ENCODE results near the gene CHI3L2. TPM values are rescaled to one million over a fixed set of nuclear protein-coding genes. Genes with fewer than 3 reads are reported as not detected.

Gene CHI3L2
- total and polyA plus RNA-seq, 9 of the 15 experiments (the other 6 are each of a cell fraction or from before 2014, with no cell fraction given) = 0.07 to 0.27 (median 0.15) TPM; not detected in 6

DNA sequence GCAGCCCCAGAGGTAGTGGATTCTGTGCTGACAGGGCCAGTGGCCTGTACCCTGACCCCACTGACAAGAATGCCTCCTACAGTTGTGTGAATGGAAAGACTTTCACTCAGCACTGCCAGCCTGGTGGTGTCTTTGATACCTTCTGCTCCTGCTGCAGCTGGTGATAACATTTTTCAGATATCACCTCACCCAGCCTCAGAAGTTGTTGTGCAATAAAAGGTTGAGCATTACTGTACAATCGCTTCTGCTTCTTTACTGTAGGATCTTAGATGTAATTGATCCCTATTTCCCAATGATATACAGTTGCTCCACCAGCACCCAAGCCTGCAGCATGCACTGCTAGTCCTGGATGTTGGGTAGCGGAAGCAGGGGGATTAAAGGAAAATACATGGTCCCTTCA lies 58.4 kb downstream of the CHI3L2 start:
- no peak for ATAC-seq
- Histone ChIP-seq H3K4me3 (no peak overlapping the region), H3K9ac (ENCODE audit: insufficient read depth in 1 of 2, low read depth in 2 of 2, low read length in 2 of 2) (no peak overlapping the region), H3K27me3 (ENCODE audit: control insufficient read depth in 2 of 2, insufficient read depth in 2 of 2, low read length in 2 of 2) (peaks cover 4 to 5% of the 10 kb centered on the region in 2 experiments; a peak in 2 of 5 replicates), H3K79me2 (ENCODE audit: control insufficient read depth, insufficient read depth, low read length) (no peaks in the 10 kb centered on the region), H3K9me1 (ENCODE audit: control insufficient read depth, insufficient read depth, low read length) (no peaks in the 10 kb centered on the region), H3K9me3 (replicated peaks; ENCODE audit: control insufficient read depth, insufficient read depth, low read depth, low read length) (no peaks in the 10 kb centered on the region; the same call in 1 of the 2 replicates), H3K27ac (ENCODE audit: extremely low read depth, low read depth, low read length) (no peak overlapping the region), H2AFZ (ENCODE audit: low read depth, low read length) (no peak overlapping the region), H4K20me1 (replicated peaks; ENCODE audit: control insufficient read depth, insufficient read depth, low read length) (no peaks in the 10 kb centered on the region), H3K4me1 (replicated peaks in 1 of 2; ENCODE audit: control insufficient read depth in 2 of 2, insufficient read depth in 2 of 2, low read length in 2 of 2) (no peaks in the 10 kb centered on the region), H3K36me3 (ENCODE audit: control insufficient read depth, insufficient read depth, low read length) (no peaks in the 10 kb centered on the region), H3K4me2 (ENCODE audit: insufficient read depth, low read length) (no peak overlapping the region)
- no peak for DNase-seq (ENCODE audit: extremely low read depth in 1 of 4, low spot score in 3 of 4)
- 0% methylated on average over 2 of the region's 2 CpGs for WGBS (ENCODE audit: insufficient coverage, low coverage, missing lambda C conversion rate)
- no peak for FAIRE-seq
- in situ Hi-C loops (cut with MboI) = no loop called here
- no TSS peak for BruUV-seq (replicated peaks)
- ChIA-PET CTCF (ENCODE audit: low intra/inter-chr PET ratio) (no interaction called here), POLR2A (interaction anchor here (0.7 kb wide), 1 partner anchor 32 kb away, joined by 3 read pairs; no protein-coding TSS in a partner anchor)
- intact Hi-C loops (cut with micrococcal nuclease) = no loop called here
- TF ChIP-seq CEBPB (tag; IDR thresholded peaks at IDR 0.05) (peak; percentile 78), CBFA2T3 (IDR thresholded peaks at IDR 0.05) (peak; percentile 37; the same call in 1 of the 2 replicates), CEBPG (CRISPR knock-in tag; IDR thresholded peaks at IDR 0.05) (no peak), CEBPG (tag; conservative IDR thresholded peaks at IDR 0.05 in 1 of 2, IDR thresholded peaks at IDR 0.05 in 1 of 2) (0 out of 4 replicates have a peak, but pooled peaks have one; percentile 18 to 31), SMARCE1 (IDR thresholded peaks at IDR 0.05) (no peak), TEAD4 (IDR thresholded peaks at IDR 0.05; ENCODE audit: low read length) (peak; percentile 21; the same call in 1 of the 2 replicates), TEAD4 (CRISPR knock-in tag; IDR thresholded peaks at IDR 0.05; ENCODE audit: borderline replicate concordance) (no peak)
- TF ChIP-seq, protein P1, sequence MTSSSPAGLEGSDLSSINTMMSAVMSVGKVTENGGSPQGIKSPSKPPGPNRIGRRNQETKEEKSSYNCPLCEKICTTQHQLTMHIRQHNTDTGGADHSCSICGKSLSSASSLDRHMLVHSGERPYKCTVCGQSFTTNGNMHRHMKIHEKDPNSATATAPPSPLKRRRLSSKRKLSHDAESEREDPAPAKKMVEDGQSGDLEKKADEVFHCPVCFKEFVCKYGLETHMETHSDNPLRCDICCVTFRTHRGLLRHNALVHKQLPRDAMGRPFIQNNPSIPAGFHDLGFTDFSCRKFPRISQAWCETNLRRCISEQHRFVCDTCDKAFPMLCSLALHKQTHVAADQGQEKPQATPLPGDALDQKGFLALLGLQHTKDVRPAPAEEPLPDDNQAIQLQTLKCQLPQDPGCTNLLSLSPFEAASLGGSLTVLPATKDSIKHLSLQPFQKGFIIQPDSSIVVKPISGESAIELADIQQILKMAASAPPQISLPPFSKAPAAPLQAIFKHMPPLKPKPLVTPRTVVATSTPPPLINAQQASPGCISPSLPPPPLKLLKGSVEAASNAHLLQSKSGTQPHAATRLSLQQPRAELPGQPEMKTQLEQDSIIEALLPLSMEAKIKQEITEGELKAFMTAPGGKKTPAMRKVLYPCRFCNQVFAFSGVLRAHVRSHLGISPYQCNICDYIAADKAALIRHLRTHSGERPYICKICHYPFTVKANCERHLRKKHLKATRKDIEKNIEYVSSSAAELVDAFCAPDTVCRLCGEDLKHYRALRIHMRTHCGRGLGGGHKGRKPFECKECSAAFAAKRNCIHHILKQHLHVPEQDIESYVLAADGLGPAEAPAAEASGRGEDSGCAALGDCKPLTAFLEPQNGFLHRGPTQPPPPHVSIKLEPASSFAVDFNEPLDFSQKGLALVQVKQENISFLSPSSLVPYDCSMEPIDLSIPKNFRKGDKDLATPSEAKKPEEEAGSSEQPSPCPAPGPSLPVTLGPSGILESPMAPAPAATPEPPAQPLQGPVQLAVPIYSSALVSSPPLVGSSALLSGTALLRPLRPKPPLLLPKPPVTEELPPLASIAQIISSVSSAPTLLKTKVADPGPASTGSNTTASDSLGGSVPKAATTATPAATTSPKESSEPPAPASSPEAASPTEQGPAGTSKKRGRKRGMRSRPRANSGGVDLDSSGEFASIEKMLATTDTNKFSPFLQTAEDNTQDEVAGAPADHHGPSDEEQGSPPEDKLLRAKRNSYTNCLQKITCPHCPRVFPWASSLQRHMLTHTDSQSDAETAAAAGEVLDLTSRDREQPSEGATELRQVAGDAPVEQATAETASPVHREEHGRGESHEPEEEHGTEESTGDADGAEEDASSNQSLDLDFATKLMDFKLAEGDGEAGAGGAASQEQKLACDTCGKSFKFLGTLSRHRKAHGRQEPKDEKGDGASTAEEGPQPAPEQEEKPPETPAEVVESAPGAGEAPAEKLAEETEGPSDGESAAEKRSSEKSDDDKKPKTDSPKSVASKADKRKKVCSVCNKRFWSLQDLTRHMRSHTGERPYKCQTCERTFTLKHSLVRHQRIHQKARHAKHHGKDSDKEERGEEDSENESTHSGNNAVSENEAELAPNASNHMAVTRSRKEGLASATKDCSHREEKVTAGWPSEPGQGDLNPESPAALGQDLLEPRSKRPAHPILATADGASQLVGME (CRISPR knock-in tag; IDR thresholded peaks at IDR 0.05) = no peak
